ENCODE data around the gene ANXA1. TPM values are rescaled to one million over a fixed set of nuclear protein-coding genes. Genes with fewer than 3 reads are reported as not detected.

ANXA1 gene
- total RNA-seq, 1 donor from 2014 or later = 519 TPM

- no peak for DNase-seq (ENCODE audit: extremely low read depth, low read depth, low spot score)
Observed at GRCh38 chr9:73202980-73203379, 51.3 kb downstream of the ANXA1 start.

GRCh38 chr9:73204936-73205335 is 53.3 kb downstream of the ANXA1 start:
- DNase-seq (ENCODE audit: extremely low read depth, low read depth, low spot score) = no peak

GRCh38 chr9:73206851-73207250 is 55.2 kb downstream of the ANXA1 start:
- DNase-seq (ENCODE audit: extremely low read depth, low read depth, low spot score) = no peak

GRCh38 chr9:73210886-73211666 is 59.4 kb downstream of the ANXA1 start:
- no peak for DNase-seq (ENCODE audit: extremely low read depth, low read depth, low spot score)

- DNase-seq (ENCODE audit: extremely low read depth, low read depth, low spot score) = no peak
Observed at GRCh38 chr9:73213300-73213699, 61.6 kb downstream of the ANXA1 start.

GRCh38 chr9:73215249-73215648 is 63.6 kb downstream of the ANXA1 start:
- no peak for DNase-seq (ENCODE audit: extremely low read depth, low read depth, low spot score)

- DNase-seq (ENCODE audit: extremely low read depth, low read depth, low spot score) = no peak
Observed at GRCh38 chr9:73216100-73216499, 64.4 kb downstream of the ANXA1 start.

Other genes with a start within 250 kb of the ANXA1 start
- gene ALDH1A1, start 198.8 kb upstream of the ANXA1 start, total RNA-seq = 10.5 and 172 TPM in 2 replicates